Caco-2 (cell line): ENCODE results near the gene RANGAP1. TPM values are rescaled to one million over a fixed set of nuclear protein-coding genes. Genes with fewer than 3 reads are reported as not detected.

Experiments used
- BruUV-seq: library from RNA; stranded (reverse); fragments of 400-500 nt; replicated peaks from 2 replicates; lab custom pipeline; 2021; lab: Mats Ljungman, UMichigan
- CTCF ChIA-PET: fragments of 300-600 bp; sonication (Branson Sonifier 250); formaldehyde crosslinking; loops from one replicate; lab custom pipeline; 2022; ENCODE audit warnings: antibody characterized with exemption; lab: Charles Lee
- POLR2A ChIA-PET: fragments of 300-600 bp; sonication (Branson Sonifier 250); formaldehyde crosslinking; loops from one replicate; lab custom pipeline; 2022; ENCODE audit warnings: antibody characterized with exemption; lab: Charles Lee
- DNase-seq, 2 experiments: peaks; one replicate each; pipeline versions ENCODE4 v3.0.0 to v3.0.0-alpha.2; 2020 to 2022
- H3K27me3 ChIP-seq: replicated peaks from 2 replicates; pipeline ENCODE4 v1.6.0; 2011; ENCODE audit warnings: low read length; ENCODE audit not compliant: control insufficient read depth, insufficient read depth
- H3K36me3 ChIP-seq: 2 replicates; pipeline ENCODE4 v1.5.1; 2011; ENCODE audit warnings: low read length; ENCODE audit not compliant: control insufficient read depth, insufficient read depth
- H3K4me1 ChIP-seq: fragments of 250-450 bp; sonication (Bioruptor Pico); 2 replicates; pipeline ENCODE4 v1.5.1; 2020; ENCODE audit warnings: mild to moderate bottlenecking
- H3K4me3 ChIP-seq: 2 replicates; pipeline ENCODE4 v1.5.1; 2011; ENCODE audit warnings: low read depth, mild to moderate bottlenecking, control low read depth, low read length
- H3K9me3 ChIP-seq: fragments of 250-450 bp; sonication (Bioruptor Pico); 2 replicates; pipeline ENCODE4 v1.5.1; 2020; ENCODE audit warnings: mild to moderate bottlenecking, moderate library complexity
- H3K27ac Mint-ChIP-seq: one replicate; pipeline ENCODE4 v1.8.0; 2022; ENCODE audit warnings: mixed read lengths; ENCODE audit not compliant: unreplicated experiment
- H3K27me3 Mint-ChIP-seq: one replicate; pipeline ENCODE4 v1.8.0; 2022; ENCODE audit warnings: mixed read lengths; ENCODE audit not compliant: insufficient read depth, unreplicated experiment
- H3K36me3 Mint-ChIP-seq: one replicate; pipeline ENCODE4 v1.8.0; 2022; ENCODE audit warnings: mild to moderate bottlenecking, mixed read lengths; ENCODE audit not compliant: insufficient read depth, unreplicated experiment
- H3K4me1 Mint-ChIP-seq: one replicate; pipeline ENCODE4 v1.8.0; 2022; ENCODE audit warnings: low read depth, mixed read lengths; ENCODE audit not compliant: unreplicated experiment
- H3K4me3 Mint-ChIP-seq: one replicate; pipeline ENCODE4 v1.8.0; 2022; ENCODE audit warnings: mild to moderate bottlenecking, moderate library complexity, mixed read lengths; ENCODE audit not compliant: unreplicated experiment
- H3K9me3 Mint-ChIP-seq: one replicate; pipeline ENCODE4 v1.8.0; 2022; ENCODE audit warnings: mixed read lengths; ENCODE audit not compliant: unreplicated experiment
- CTCF ChIP-seq, 2 experiments: fragments of 200-600 bp in 1 of 2; IDR thresholded peaks; 1 replicate in 1 of 2; 2 replicates in 1 of 2; pipeline versions ENCODE4 v1.5.1 to v1.8.0; 2011 to 2022; ENCODE audit warnings: antibody characterized with exemption in 1 of 2, control low read depth in 1 of 2, inconsistent platforms in 1 of 2, low read depth in 1 of 2, low read length in 1 of 2, mild to moderate bottlenecking in 1 of 2, moderate library complexity in 1 of 2; ENCODE audit not compliant: insufficient read depth in 1 of 2, severe bottlenecking in 1 of 2, unreplicated experiment in 1 of 2
- intact Hi-C: fragments of 100-400 bp; cut with micrococcal nuclease; formaldehyde crosslinking; loops from one replicate; pipeline ENCODE4 v1.10.0; 2022; ENCODE audit not compliant: unreplicated experiment
- total RNA-seq: library from RNA; stranded (reverse); gene quantifications from 2 replicates; pipeline ENCODE4 v1.2.3, GENCODE V29; 2022

Gene RANGAP1
- total RNA-seq, 1 experiment from 2014 or later: 106 TPM

- BruUV-seq: no TSS peak
- H3K27ac Mint-ChIP-seq: no peak overlapping the region
- Histone ChIP-seq H3K9me3 (no peaks in the 10 kb centered on the region), H3K4me3 (no peak overlapping the region), H3K36me3 (no peaks in the 10 kb centered on the region; the same call in 1 of the 2 replicates), H3K4me1 (no peaks in the 10 kb centered on the region), H3K27me3 (no peaks in the 10 kb centered on the region)
- ChIA-PET POLR2A (no interaction called here), CTCF (no interaction called here)
- no peak for TF ChIP-seq CTCF (IDR thresholded peaks at IDR 0.05; ENCODE audit: insufficient read depth in 1 of 2, low read depth in 1 of 2, low read length in 1 of 2, severe bottlenecking in 1 of 2, unreplicated experiment in 1 of 2)
- no peaks in the 10 kb centered on the region for H3K9me3 Mint-ChIP-seq
- no peaks in the 10 kb centered on the region for H3K4me1 Mint-ChIP-seq
- peaks cover 73% of the 10 kb centered on the region for H3K36me3 Mint-ChIP-seq
- no peak for DNase-seq
- no peaks in the 10 kb centered on the region for H3K27me3 Mint-ChIP-seq
- H3K4me3 Mint-ChIP-seq: no peak overlapping the region
- intact Hi-C loops: no loop called here
These were observed 68.3 kb downstream of the RANGAP1 start for GRCh38 chr22:41217553-41218157.

GRCh38 chr22:41216984-41217383 is 69.0 kb downstream of the RANGAP1 start:
- Histone ChIP-seq H3K4me1 (no peaks in the 10 kb centered on the region), H3K27me3 (no peaks in the 10 kb centered on the region), H3K9me3 (no peaks in the 10 kb centered on the region), H3K36me3 (no peaks in the 10 kb centered on the region; the same call in 1 of the 2 replicates), H3K4me3 (no peak overlapping the region)
- TF ChIP-seq CTCF (IDR thresholded peaks at IDR 0.05; ENCODE audit: insufficient read depth in 1 of 2, low read depth in 1 of 2, low read length in 1 of 2, severe bottlenecking in 1 of 2, unreplicated experiment in 1 of 2): no peak
- no peaks in the 10 kb centered on the region for H3K9me3 Mint-ChIP-seq
- ChIA-PET POLR2A (no interaction called here), CTCF (no interaction called here)
- intact Hi-C loops: no loop called here
- peaks cover 76% of the 10 kb centered on the region for H3K36me3 Mint-ChIP-seq
- no TSS peak for BruUV-seq
- no peak for DNase-seq
- no peak overlapping the region for H3K4me3 Mint-ChIP-seq
- no peaks in the 10 kb centered on the region for H3K4me1 Mint-ChIP-seq
- no peaks in the 10 kb centered on the region for H3K27me3 Mint-ChIP-seq
- H3K27ac Mint-ChIP-seq: no peak overlapping the region

- Mint-ChIP-seq H3K4me3 (no peak overlapping the region), H3K27me3 (no peaks in the 10 kb centered on the region), H3K27ac (no peak overlapping the region), H3K9me3 (no peaks in the 10 kb centered on the region), H3K4me1 (no peaks in the 10 kb centered on the region), H3K36me3 (peaks cover 75% of the 10 kb centered on the region)
- Histone ChIP-seq H3K4me1 (no peaks in the 10 kb centered on the region), H3K27me3 (no peaks in the 10 kb centered on the region), H3K4me3 (no peak overlapping the region), H3K36me3 (no peaks in the 10 kb centered on the region; the same call in 1 of the 2 replicates), H3K9me3 (no peaks in the 10 kb centered on the region)
- POLR2A ChIA-PET: no interaction called here
- no peak for DNase-seq
- CTCF ChIA-PET: no interaction called here
- intact Hi-C loops: no loop called here
- no TSS peak for BruUV-seq
- no peak for TF ChIP-seq CTCF (IDR thresholded peaks at IDR 0.05; ENCODE audit: insufficient read depth in 1 of 2, low read depth in 1 of 2, low read length in 1 of 2, severe bottlenecking in 1 of 2, unreplicated experiment in 1 of 2)
These were observed 70.1 kb downstream of the RANGAP1 start for GRCh38 chr22:41215926-41216325.
